CD4-positive, alpha-beta T cell treated with Interleukin-21 for 1 hour (primary cell): ENCODE data around the gene RNMT.
"Not testable (repeated sequence)": the region's sequence is repeated elsewhere in the genome, so short reads cannot be mapped to it uniquely, and the experiment has no call there.

Experiments used
- DNase-seq: peaks from one replicate; pipeline ENCODE4 v3.0.0-alpha.2; 2020

RNMT gene

GRCh38 chr18:13745696-13746095 is 19.2 kb downstream of the RNMT start:
- no peak for DNase-seq

- DNase-seq, result no peak
Measured at GRCh38 chr18:13746633-13747032, 20.2 kb downstream of the RNMT start.

- DNase-seq, result not testable (repeated sequence)
Measured at GRCh38 chr18:13751599-13751998, 25.1 kb downstream of the RNMT start.

DNA sequence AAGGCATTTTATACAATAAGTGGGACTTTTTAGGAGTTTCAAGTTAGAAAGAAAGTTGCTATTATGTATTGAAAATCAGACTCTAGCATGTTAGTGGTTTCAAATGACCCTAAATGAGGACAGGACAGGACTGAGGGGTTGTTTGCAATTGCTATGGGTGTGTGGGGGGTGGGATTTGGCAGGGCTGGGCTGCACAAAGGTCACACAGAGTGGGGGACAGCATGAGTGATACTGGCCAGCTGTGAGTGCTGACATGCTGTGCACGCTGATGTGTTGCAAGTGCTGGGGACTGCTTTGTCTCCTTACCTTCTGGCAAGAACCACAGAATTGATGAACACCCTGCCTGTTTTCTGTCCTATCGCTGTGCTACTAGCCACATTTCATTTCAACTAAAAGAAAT is 29.8 kb downstream of the RNMT start:
- DNase-seq, result no peak

GRCh38 chr18:13756671-13757070 is 30.2 kb downstream of the RNMT start:
- no peak for DNase-seq

- no peak for DNase-seq
Measured at GRCh38 chr18:13758622-13759021, 32.1 kb downstream of the RNMT start.

DNA sequence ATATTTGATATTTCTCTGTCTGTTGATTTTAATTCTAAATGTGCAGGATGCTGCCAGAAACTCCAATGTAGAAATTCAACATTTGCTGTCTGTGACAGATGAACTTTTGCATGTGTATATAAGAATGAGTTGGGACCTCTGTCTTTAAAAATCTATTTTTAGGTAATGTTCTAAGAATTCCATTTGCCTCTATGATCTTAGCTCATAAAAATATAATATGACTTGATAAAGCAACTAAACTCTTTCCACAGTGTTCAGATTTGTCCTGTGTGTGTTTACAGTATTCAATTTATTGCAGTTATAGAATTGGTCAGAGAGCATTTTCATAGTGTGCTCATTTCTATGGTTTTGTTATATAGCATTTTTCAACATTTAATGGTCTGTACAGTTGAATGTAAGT is 33.6 kb downstream of the RNMT start:
- DNase-seq, result no peak

DNA sequence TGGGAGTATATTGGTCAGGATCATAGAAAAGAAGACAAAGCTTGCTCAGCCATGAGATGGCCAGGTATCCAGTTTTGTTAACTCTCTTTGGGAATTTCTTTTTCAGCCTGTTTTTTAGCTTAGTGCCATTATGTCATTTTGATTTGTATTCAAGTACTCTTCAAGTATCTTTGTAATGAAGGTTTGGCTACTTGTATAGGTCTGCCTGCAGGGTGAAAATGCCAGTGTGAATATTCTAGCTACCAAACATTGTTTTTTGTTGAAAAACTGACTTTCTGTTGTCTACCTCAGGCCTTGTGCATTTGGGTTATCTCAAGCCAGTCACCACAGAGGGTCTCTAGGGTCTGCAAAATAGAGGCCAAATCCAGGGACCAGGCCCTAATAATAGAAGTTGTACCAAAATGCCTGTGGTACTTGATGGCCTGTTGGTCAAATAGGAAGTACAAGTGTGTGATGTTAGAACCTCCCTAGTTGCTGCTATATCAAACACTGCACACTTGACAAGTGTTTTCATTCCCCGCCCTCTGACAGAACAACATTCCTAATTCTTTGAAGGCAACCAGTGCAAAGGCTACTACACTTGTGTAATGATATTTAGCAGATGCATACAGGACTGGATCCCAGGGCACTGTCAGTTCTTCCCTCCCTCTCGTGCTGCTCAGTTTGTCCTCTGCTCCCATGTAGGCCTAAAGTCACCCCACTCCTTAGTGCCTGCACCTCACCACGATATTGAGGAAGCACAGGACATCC is 36.4 kb downstream of the RNMT start:
- DNase-seq, result no peak

DNA sequence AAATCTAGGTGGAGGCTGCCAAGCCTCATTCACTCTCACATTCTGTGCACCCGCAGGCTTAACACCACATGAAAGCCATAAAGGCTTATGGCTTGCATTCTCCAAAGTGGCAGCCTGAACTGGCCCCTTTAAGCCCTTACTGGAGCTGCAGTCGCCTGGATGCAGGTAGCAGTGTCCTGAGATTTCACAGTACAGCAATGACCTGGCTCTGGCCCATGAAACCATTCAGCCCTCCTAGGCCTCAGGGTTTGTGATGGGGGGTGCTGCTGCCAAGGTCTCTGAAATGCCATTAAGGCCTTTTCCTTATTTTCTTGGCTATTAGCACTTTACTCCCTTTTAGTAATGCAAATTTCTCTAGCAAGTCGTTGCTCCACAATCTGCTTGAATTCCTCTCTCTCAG is 48.6 kb downstream of the RNMT start:
- no peak for DNase-seq

GRCh38 chr18:13791181-13791580 is 64.7 kb downstream of the RNMT start:
- DNase-seq, result no peak

GRCh38 chr18:13793819-13794218 is 67.3 kb downstream of the RNMT start:
- no peak for DNase-seq

DNA sequence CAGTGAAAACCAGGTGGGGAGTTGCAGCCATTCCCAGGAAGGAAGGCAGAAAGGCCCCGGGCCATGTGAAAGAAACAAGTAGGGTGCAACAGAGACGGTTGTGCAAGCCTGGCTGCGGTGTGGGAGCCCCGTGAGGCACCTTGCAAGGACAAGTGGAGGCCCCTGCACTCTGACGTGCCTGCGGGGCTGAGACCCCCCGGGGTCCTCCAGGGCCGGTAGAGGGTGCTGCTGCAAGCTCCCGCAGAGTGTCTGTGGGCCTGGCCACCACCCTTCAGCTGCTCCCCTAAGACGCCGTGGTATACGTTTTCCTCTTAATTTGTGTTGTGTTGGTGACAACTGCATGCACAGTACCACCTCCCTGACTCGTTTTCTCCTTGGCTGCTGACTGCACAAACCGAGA is 70.0 kb downstream of the RNMT start:
- DNase-seq, result no peak

DNA sequence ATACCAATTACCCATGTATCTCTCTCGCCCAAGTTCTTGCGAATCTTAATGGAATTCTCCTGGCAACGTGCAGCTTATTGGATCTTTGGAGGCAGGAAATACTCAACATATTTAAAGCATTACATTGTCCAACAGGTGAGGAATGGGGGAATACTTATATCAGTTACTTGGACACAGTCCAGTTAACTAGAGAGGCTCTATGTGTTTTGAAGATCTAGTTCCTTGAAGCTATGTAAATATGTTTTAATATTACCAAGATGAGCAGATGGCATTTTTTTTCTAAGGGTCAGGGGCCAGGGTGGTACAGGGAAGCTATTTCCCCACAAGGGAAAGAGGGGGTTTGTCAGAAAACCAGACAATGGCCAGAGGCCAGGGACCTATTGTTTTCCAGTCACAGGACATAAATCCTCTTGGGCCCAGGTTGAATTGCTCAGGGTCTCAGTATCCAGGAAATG is 70.7 kb downstream of the RNMT start:
- no peak for DNase-seq

- DNase-seq, result no peak
Measured at GRCh38 chr18:13799396-13799795, 72.9 kb downstream of the RNMT start.

GRCh38 chr18:13800505-13801259 is 74.2 kb downstream of the RNMT start:
- peak; percentile 18 for DNase-seq

GRCh38 chr18:13801260-13801601 is 74.8 kb downstream of the RNMT start:
- DNase-seq, result no peak

DNA sequence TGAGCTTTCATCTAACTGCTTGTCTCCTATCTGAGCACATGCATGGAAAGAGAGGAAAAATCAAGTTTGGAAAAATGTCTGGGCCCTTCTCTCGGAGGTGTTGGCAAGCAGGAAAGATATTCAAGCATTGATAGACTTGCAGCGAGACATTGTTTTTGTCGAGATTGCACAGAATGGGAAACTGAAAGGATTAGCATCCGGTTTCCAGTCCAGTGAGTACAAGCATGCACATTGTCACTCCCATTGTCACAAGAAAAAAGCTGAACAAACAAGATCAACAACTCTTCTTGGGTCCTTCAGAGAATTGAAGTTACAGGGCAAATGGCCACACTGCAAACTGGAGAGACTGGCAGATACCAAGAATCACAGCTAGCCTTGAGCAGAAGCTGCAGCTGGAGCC is 77.8 kb downstream of the RNMT start:
- DNase-seq, result no peak

- no peak for DNase-seq
Measured at GRCh38 chr18:13808294-13809042, 82.0 kb downstream of the RNMT start.

DNA sequence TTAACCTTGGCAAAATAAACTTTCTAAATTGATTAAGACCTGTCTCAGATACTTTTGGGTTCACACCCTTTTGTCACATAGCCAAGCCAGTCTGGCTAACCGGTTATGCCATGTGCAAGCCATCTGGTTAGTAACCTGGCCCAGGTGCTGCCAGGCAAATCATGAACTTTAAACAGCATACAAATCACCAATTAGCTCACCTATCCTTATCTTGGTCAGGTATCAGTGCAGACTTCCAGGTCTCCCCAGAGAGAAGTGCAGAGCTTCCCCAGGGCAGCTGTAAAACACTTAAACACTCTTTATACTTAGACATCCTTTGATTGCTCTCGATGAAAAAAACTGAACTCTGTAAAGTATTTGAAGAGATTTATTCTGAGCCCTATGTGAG is 82.6 kb downstream of the RNMT start:
- DNase-seq, result no peak

- DNase-seq, result no peak
Measured at GRCh38 chr18:13809531-13810255, 83.2 kb downstream of the RNMT start.

DNA sequence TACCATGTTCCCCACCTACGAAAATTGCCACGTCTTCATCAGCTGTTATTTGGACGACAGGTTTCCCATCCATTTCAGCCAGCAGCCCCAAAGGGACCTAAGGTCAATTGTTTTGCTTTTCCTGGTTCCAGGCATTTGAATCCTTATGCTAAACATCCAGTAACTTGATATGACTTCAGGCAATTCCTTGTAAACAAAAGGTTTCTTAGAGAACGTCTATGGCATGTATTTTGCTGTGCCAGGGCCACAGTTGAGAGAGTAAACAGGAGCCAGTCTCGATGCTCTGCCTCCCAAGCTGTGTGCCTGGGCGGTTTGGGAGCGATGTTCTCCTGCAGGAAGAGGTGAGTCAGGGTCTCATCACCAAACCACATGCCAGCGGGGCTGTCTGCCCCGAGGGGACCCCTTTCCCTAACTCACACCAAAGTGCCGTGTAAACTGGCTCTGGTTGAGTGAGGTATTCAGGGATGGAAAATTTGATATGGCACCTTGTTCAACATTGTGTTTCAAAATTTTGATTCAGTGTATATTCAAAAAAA is 84.5 kb downstream of the RNMT start:
- DNase-seq, result no peak

GRCh38 chr18:13811993-13812392 is 85.5 kb downstream of the RNMT start:
- DNase-seq, result no peak
